AG20443 (cell line): Measurements from ENCODE around the gene FGF18.

Experiments
- DNase-seq: peaks from one replicate; pipeline ENCODE4 v3.0.0; 2012; ENCODE audit warnings: low spot score, mixed read lengths

Gene FGF18

DNA sequence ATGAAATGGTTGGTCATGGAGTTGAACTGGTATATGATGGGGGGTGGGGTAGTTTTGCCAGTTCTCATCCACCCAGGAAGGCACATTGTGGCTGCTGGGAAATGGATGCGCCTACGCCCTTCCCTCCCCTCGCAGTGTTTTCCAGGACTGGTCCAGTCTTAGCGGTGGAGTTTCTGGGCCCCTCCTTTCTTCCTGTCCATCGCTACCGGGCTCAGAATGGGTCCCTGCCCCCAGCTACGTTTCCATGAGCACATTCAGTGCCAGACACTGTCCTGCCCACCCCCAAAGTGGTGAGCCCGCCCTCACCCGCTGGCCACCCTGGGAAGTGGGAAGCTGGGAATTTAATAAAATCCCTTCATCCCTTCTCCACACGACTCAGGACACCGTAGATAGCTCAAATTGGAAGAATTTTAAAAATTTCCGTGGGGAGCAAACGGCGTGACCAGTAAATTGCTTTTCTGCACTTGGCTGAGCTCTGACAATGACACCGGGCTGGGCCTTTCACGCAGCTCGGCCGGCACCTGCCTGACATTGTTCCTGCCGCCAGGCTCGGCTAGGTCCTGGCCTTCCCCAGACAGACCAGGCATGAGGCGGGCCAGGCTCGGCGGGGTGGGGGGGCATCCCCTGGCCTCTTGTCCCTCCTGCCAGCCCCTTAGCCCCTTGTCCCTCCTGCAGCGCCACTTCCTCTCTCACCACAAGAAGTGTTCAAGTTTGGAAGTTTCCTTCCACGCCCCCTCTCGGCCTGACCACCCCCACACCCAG is 3.6 kb downstream of the FGF18 start:
- no peak for DNase-seq

GRCh38 chr5:171424726-171425125 is 5.3 kb downstream of the FGF18 start:
- no peak for DNase-seq

- no peak for DNase-seq
Measured at GRCh38 chr5:171425596-171426244, 6.3 kb downstream of the FGF18 start.

DNA sequence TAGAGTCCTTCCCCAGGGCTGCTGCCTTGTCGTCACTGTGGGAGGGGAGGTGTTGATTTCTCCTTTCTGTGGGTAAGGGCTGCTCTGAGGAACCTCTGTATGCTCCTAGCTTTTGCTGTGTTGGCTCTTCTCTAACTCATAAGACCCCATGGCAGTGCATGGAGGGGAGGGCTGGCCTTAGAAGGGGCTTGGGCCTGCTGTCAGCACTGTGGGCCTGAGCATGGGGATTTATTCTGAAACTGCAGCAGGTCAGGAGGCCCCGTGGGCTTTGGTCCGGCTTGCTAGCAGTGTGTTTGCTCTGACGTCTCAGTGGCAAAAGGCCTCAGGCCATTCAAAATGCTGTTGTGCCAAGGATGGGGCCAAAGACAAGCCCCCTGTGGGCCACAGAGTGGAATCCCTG is 6.8 kb downstream of the FGF18 start:
- no peak for DNase-seq

DNA sequence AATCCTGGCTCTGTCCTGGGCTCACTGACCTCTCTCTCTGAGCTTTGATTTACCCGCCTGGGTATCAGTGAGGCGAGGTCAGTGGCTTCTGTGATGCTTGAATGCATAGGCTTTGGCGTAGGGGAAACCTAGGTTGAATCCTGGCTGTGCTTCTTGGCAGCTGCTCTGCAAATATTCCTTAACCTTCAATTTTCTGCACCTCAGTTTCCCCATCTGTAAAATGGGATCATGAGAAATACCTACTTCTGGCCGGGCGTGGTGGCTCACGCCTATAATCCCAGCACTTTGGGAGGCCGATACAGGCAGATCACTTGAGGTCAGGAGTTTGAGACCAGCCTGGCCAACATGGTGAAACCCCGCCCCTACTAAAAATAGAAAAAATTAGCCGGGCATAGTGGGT is 7.2 kb downstream of the FGF18 start:
- DNase-seq: no peak

DNA sequence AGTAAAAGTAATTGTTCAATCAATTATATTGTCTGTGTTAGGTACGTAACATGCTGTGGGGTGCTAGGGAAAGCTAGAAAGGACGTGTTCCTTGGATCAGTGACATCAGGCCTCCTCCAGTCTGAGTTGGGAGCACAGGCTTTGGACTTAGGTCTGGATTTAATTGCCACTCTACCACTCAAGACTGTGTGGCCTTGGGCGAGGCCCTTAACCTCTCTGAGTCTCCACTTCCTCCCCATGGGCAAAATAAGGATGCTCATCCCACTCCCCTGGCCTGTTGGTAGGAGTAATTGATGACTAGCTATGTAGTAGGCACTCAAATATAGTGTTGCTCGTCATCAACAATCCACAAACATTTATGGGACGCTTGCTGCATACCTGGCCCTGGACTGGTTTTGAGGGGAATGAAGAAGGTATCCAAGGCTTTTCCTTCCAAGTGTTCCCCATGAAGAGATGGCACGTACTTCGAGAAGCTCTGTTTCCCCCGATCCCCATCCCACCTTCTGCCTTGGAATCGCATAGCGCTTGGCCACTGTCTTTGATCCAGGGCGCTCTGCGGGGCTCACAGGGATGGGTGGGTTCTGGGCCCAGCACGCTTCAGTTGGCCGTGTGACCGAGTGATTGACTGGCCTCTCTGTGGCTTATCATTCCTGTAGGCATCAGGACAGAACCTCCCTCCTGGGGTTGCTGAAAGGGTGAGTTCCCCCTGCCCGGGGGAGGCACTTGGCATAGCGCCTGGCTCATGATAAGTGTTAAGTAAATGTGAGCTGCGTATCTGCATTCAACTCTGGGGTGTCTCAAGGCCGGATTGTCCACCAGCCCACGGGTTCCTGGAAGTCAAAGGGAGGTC is 8.1 kb downstream of the FGF18 start:
- no peak for DNase-seq

- no peak for DNase-seq
Measured at GRCh38 chr5:171428168-171428696, 8.8 kb downstream of the FGF18 start.

- no peak for DNase-seq
Measured at GRCh38 chr5:171428809-171429542, 9.5 kb downstream of the FGF18 start.

- no peak for DNase-seq
Measured at GRCh38 chr5:171429543-171429910, 10.1 kb downstream of the FGF18 start.

- no peak for DNase-seq
Measured at GRCh38 chr5:171431251-171431777, 11.9 kb downstream of the FGF18 start.

- DNase-seq: no peak
Measured at GRCh38 chr5:171432076-171432475, 12.6 kb downstream of the FGF18 start.

- DNase-seq: no peak
Measured at GRCh38 chr5:171432583-171433351, 13.3 kb downstream of the FGF18 start.

DNA sequence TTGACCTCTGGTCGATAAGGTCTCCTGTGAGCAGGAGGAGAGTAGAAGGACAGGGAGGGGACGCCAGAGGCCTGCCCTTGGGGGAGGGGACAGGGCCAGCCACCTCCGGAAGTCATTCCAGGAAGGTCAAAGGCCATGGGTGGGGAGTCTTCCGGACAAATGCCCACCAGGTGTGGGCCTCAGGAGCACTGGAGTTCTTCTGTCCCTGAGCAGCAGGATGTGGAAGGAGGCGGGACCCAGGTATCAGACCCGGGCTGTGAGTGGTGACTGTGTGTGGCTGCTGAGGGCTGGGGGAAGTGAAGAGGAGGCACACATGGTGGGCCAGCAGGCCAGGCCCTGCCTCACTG is 13.9 kb downstream of the FGF18 start:
- DNase-seq: no peak

- DNase-seq: no peak
Measured at GRCh38 chr5:171433982-171434676, 14.7 kb downstream of the FGF18 start.

GRCh38 chr5:171434874-171435273 is 15.4 kb downstream of the FGF18 start:
- no peak for DNase-seq

DNA sequence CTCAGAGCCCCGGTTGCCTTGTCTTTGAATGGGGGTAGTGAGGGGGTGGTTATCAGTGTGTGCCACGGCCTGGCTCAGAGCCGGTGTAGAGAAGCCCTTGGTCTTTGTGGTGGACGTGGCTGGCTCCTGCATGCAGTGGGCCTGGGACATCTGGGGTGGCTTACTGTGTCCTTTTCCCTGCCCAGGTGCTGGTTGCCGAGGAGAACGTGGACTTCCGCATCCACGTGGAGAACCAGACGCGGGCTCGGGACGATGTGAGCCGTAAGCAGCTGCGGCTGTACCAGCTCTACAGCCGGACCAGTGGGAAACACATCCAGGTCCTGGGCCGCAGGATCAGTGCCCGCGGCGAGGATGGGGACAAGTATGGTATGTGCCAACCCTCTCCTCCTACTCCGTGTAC is 16.5 kb downstream of the FGF18 start:
- DNase-seq: no peak

DNA sequence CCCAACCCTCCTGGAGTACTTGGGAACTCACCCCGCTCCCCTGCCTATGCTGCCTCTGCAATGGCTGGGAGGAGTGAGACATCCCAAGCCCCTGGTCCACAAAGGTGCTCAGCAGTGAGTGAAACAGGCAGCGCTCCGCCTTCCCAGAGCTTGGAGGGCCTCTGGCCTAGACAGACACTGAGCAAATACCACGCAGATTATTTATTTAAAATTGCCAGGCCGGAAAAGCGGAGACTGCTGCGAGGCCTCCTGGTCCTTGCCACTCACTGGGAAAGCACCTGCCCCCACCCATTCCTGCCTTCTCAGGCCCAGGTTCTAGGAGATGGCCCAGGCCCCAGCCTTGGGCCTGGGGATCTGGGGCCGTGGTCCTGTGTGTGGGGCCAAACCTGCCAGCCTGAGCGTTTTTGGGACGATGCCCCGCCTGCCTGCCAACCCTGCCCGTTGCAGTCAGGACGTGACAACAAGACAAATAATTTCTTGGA is 17.4 kb downstream of the FGF18 start:
- no peak for DNase-seq

- no peak for DNase-seq
Measured at GRCh38 chr5:171437286-171437821, 17.9 kb downstream of the FGF18 start.

GRCh38 chr5:171438738-171439137 is 19.3 kb downstream of the FGF18 start:
- no peak for DNase-seq

GRCh38 chr5:171441246-171441791 is 21.9 kb downstream of the FGF18 start:
- DNase-seq: no peak
